PC-9 (cell line): ENCODE measurements around the gene USH1C.

Experiments
- CTCF ChIP-seq: fragments of 200-600 bp; sonication (generic); conservative IDR thresholded peaks from 2 replicates; pipeline ENCODE4 v1.6.1; 2017; ENCODE audit warnings: mixed run types, antibody characterized with exemption, mild to moderate bottlenecking, moderate library complexity
- EZH2 ChIP-seq: fragments of 200-600 bp; sonication (generic); IDR thresholded peaks from 2 replicates; pipeline ENCODE4 v1.8.0; 2017; ENCODE audit warnings: antibody characterized with exemption, low read depth

GRCh38 chr11:17571431-17572358, 27.5 kb upstream of the USH1C start:
- TF ChIP-seq CTCF (no peak), EZH2 (no peak)
